ENCODE results near the gene MRPL41.

The MRPL41 gene

GRCh38 chr9:137581361-137582285, 29.9 kb downstream of the MRPL41 start:
- Histone ChIP-seq H3K4me3 (IDR thresholded peaks at IDR 0.05; ENCODE audit: insufficient read depth, low read depth, low read length) (no peak overlapping the region), H3K4me1 (ENCODE audit: low read depth, poor library complexity, severe bottlenecking) (peaks cover 16% of the 10 kb centered on the region), H3K27me3 (ENCODE audit: insufficient read depth, low read depth) (no peaks in the 10 kb centered on the region), H3K36me3 (ENCODE audit: insufficient read depth) (no peaks in the 10 kb centered on the region; the same call in 1 of the 2 replicates), H4K20me1 (ENCODE audit: insufficient read depth) (no peaks in the 10 kb centered on the region; the same call in 1 of the 2 replicates), H2AFZ (ENCODE audit: low read depth) (no peak overlapping the region), H3K9ac (no peak overlapping the region), H3K27ac (no peak overlapping the region), H3K4me2 (no peak overlapping the region), H3K79me2 (ENCODE audit: insufficient read depth, low read depth) (peaks cover 20% of the 10 kb centered on the region)
- no peak for TF ChIP-seq CTCF (conservative IDR thresholded peaks at IDR 0.05; ENCODE audit: low read depth, low read length)

GRCh38 chr9:137582286-137582860, 30.7 kb downstream of the MRPL41 start:
- no peaks in the 10 kb centered on the region; the same call in 1 of the 2 replicates for H3K36me3 ChIP-seq (ENCODE audit: insufficient read depth)
- peaks cover 9% of the 10 kb centered on the region for H3K4me1 ChIP-seq (ENCODE audit: low read depth, poor library complexity, severe bottlenecking)
- H3K79me2 ChIP-seq (ENCODE audit: insufficient read depth, low read depth) = peaks cover 13% of the 10 kb centered on the region
- H3K9ac ChIP-seq = no peak overlapping the region
- H3K4me2 ChIP-seq = no peak overlapping the region
- no peak overlapping the region for H2AFZ ChIP-seq (ENCODE audit: low read depth)
- no peak overlapping the region for H3K27ac ChIP-seq
- TF ChIP-seq CTCF (conservative IDR thresholded peaks at IDR 0.05; ENCODE audit: low read depth, low read length) = no peak
- H4K20me1 ChIP-seq (ENCODE audit: insufficient read depth) = no peaks in the 10 kb centered on the region; the same call in 1 of the 2 replicates
- H3K27me3 ChIP-seq (ENCODE audit: insufficient read depth, low read depth) = no peaks in the 10 kb centered on the region
- H3K4me3 ChIP-seq (IDR thresholded peaks at IDR 0.05; ENCODE audit: insufficient read depth, low read depth, low read length) = no peak overlapping the region

GRCh38 chr9:137583347-137583746, 31.7 kb downstream of the MRPL41 start:
- Histone ChIP-seq H2AFZ (ENCODE audit: low read depth) (no peak overlapping the region), H3K9ac (no peak overlapping the region), H3K79me2 (ENCODE audit: insufficient read depth, low read depth) (peaks cover 9% of the 10 kb centered on the region; the same call in 1 of the 2 replicates), H3K27ac (no peak overlapping the region), H3K36me3 (ENCODE audit: insufficient read depth) (no peaks in the 10 kb centered on the region; the same call in 1 of the 2 replicates), H3K4me2 (no peak overlapping the region), H3K27me3 (ENCODE audit: insufficient read depth, low read depth) (no peaks in the 10 kb centered on the region), H3K4me3 (IDR thresholded peaks at IDR 0.05; ENCODE audit: insufficient read depth, low read depth, low read length) (no peak overlapping the region), H4K20me1 (ENCODE audit: insufficient read depth) (no peaks in the 10 kb centered on the region; the same call in 1 of the 2 replicates), H3K4me1 (ENCODE audit: low read depth, poor library complexity, severe bottlenecking) (peaks cover 9% of the 10 kb centered on the region)
- no peak for TF ChIP-seq CTCF (conservative IDR thresholded peaks at IDR 0.05; ENCODE audit: low read depth, low read length)

GRCh38 chr9:137583957-137584356, 32.3 kb downstream of the MRPL41 start:
- H3K79me2 ChIP-seq (ENCODE audit: insufficient read depth, low read depth) = peaks cover 12% of the 10 kb centered on the region; the same call in 1 of the 2 replicates
- no peak overlapping the region for H3K9ac ChIP-seq
- H3K4me1 ChIP-seq (ENCODE audit: low read depth, poor library complexity, severe bottlenecking) = peaks cover 14% of the 10 kb centered on the region

More at GRCh38 chr9:137583957-137584356, 32.3 kb downstream of the MRPL41 start:
- Histone ChIP-seq H3K27ac (no peak overlapping the region), H3K4me2 (no peak overlapping the region), H2AFZ (ENCODE audit: low read depth) (no peak overlapping the region), H3K27me3 (ENCODE audit: insufficient read depth, low read depth) (no peaks in the 10 kb centered on the region), H3K36me3 (ENCODE audit: insufficient read depth) (no peaks in the 10 kb centered on the region; the same call in 1 of the 2 replicates), H4K20me1 (ENCODE audit: insufficient read depth) (no peaks in the 10 kb centered on the region; the same call in 1 of the 2 replicates), H3K4me3 (IDR thresholded peaks at IDR 0.05; ENCODE audit: insufficient read depth, low read depth, low read length) (no peak overlapping the region)
- TF ChIP-seq CTCF (conservative IDR thresholded peaks at IDR 0.05; ENCODE audit: low read depth, low read length) = no peak

Measured in KMS-11 (cell line).